ENCODE data around the gene SDHAF3. TPM values are rescaled to one million over a fixed set of nuclear protein-coding genes. Genes with fewer than 3 reads are reported as not detected.

Gene SDHAF3
- total and polyA plus RNA-seq, 8 donors = 3.4 to 8.6 (median 6.2) TPM

DNA sequence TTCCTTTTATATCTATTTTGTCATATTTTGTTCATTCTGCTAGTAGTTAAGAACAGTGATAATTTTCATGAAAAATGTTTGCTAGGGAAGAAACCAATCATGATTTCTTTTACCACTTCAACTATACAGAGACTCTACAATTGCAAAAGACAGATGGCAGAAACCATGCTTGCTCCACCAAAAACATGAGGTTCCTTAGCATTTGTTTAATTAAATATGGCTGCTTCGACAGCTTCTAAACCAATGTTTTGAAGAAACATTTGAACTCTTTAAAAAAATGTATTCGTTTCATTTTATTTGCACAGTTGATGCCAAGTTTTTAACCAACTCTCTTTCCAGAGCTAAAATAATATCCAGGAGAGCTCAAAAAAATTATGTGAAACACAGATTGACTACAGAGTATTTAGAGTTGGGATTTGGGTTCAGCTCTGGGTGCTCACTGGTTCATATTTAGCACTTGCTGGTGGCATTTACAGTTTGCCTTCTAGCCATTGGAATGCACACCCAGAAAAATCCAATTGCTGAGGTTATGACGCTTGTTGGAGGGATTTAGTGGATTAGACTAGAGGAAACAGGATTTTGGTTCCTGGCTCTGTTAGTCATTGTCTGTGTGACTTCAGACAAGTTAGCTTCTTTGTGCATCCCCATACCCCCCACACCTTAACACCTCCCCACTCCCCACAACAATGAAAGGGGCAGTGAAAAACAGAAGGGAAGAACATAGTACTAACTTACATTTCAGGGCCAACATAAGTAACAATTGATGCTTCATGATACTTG, 35.8 kb upstream of the SDHAF3 start:
- 46 to 58% methylated on average over 3 of the region's 3 CpGs for WGBS, 2 donors
- FAIRE-seq (no peak), DNase-seq (no peak), ATAC-seq (no peak)
- Histone ChIP-seq H3K9me3 (no peaks in the 10 kb centered on the region), H3K4me1 (no peaks in the 10 kb centered on the region), H3K27ac (no peak overlapping the region), H3K27me3 (no peaks in the 10 kb centered on the region), H3K36me3 (no peaks in the 10 kb centered on the region), H3K4me3 (no peak overlapping the region)
- TF ChIP-seq, protein P1, sequence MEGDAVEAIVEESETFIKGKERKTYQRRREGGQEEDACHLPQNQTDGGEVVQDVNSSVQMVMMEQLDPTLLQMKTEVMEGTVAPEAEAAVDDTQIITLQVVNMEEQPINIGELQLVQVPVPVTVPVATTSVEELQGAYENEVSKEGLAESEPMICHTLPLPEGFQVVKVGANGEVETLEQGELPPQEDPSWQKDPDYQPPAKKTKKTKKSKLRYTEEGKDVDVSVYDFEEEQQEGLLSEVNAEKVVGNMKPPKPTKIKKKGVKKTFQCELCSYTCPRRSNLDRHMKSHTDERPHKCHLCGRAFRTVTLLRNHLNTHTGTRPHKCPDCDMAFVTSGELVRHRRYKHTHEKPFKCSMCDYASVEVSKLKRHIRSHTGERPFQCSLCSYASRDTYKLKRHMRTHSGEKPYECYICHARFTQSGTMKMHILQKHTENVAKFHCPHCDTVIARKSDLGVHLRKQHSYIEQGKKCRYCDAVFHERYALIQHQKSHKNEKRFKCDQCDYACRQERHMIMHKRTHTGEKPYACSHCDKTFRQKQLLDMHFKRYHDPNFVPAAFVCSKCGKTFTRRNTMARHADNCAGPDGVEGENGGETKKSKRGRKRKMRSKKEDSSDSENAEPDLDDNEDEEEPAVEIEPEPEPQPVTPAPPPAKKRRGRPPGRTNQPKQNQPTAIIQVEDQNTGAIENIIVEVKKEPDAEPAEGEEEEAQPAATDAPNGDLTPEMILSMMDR (IDR thresholded peaks at IDR 0.05) = no peak
- intact Hi-C loops (cut with DNase I) = no loop called here

DNA sequence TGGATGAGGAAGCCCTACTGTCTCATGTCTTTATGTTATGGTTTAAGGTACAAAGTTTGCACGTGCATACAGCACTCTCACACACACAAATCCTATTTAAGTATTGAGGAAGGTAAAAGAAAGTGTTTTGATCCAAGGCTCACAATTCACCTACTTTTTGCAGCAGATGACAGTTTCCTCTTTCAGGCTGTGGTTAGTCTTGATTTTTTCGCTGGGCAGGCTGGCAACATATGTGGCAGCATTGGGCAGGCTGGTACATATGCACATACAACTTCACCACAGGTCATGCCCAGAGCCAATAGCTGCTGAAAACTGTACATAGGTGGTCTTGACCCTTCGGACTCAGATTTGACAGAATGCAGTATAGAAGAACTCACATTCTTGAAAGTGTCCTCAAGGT, 29.1 kb upstream of the SDHAF3 start:
- no peak for FAIRE-seq
- no peak overlapping the region for H3K4me3 ChIP-seq
- WGBS, 2 donors = 51 to 61% methylated on average over 3 of the region's 3 CpGs
- no peaks in the 10 kb centered on the region for H3K4me1 ChIP-seq
- intact Hi-C loops (cut with DNase I) = loop anchor here in 1 of 3 donors (5.0 kb wide), 1 partner anchor 131 kb away; no protein-coding TSS in a partner anchor
- no peak for DNase-seq
- H3K27me3 ChIP-seq = no peaks in the 10 kb centered on the region
- TF ChIP-seq, protein P1 (IDR thresholded peaks at IDR 0.05) = no peak
- H3K36me3 ChIP-seq = no peaks in the 10 kb centered on the region
- no peaks in the 10 kb centered on the region for H3K9me3 ChIP-seq
- no peak for ATAC-seq
- H3K27ac ChIP-seq = no peak overlapping the region

DNA sequence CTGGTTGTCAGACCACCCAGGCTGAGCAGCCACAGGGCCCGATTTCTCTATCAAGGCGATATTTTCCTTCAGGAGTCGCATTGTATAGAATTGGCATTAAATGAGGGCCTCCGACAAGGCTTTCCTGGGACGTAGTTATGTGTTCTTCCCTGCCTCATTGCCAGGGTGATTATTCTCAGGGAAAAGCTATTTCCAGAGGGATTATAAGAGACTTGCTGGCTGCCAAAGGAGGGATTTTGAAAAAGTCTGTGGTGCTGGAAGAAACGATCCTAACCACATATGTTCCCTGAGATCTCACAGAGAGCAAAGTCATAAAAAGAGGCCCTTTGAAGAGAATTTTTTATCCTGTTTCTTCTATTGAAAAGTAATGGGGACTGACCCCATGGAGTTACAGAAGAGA, 27.7 kb upstream of the SDHAF3 start:
- FAIRE-seq = no peak
- intact Hi-C loops (cut with DNase I) = loop anchor here in 2 of 3 donors (5.0 to 10.0 kb wide), 2 partner anchors 65 to 132 kb away; no protein-coding TSS in a partner anchor
- H3K27me3 ChIP-seq = no peaks in the 10 kb centered on the region
- no peak for DNase-seq
- no peaks in the 10 kb centered on the region for H3K9me3 ChIP-seq
- no peak overlapping the region for H3K27ac ChIP-seq
- no peaks in the 10 kb centered on the region for H3K36me3 ChIP-seq
- TF ChIP-seq, protein P1 (IDR thresholded peaks at IDR 0.05) = no peak
- WGBS, 2 donors = 71 to 87% methylated on average over 6 of the region's 6 CpGs
- H3K4me3 ChIP-seq = no peak overlapping the region
- no peaks in the 10 kb centered on the region for H3K4me1 ChIP-seq
- ATAC-seq = no peak

DNA sequence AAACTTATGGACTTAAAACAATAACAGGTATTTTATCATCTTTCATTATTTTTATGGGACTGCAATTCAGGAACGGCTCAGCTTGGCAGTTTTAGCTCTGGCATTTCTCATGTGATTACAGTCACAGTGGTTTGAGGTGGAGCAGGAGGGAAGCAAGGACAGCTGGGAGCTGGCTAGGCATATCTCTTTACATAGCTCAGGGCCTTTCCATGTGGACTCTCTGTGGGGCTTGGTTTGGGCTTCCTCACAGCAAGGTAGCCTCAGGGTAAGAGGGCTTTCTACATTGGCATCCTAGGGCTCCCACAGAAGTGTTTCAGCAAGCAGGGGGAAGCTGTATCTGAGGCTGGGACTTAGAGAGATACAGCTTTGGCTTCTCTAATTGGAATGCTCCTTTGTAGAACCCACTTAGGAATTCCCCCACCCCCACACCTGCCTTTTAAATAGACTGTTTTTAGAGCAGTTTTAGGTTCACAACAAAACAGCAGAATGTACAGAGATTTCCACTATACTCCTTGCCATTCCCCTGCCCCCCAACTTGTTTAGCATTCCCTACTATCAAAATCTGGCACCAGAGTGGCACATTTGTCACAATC, 26.6 kb upstream of the SDHAF3 start:
- Histone ChIP-seq H3K9me3 (no peaks in the 10 kb centered on the region), H3K27me3 (no peaks in the 10 kb centered on the region), H3K4me1 (no peaks in the 10 kb centered on the region), H3K27ac (no peak overlapping the region), H3K4me3 (no peak overlapping the region), H3K36me3 (no peaks in the 10 kb centered on the region)
- intact Hi-C loops (cut with DNase I) = loop anchor here in 1 of 3 donors (10.0 kb wide), 1 partner anchor 64 kb away; no protein-coding TSS in a partner anchor
- FAIRE-seq = no peak
- TF ChIP-seq, protein P1 (IDR thresholded peaks at IDR 0.05) = no peak
- WGBS, 2 donors = 61% methylated on average over 1 of the region's 1 CpG
- ATAC-seq = no peak
- no peak for DNase-seq
